GM12892 (cell line): Measurements from ENCODE around the gene TRIM16.
"Not testable (repeated sequence)": the region's sequence is repeated elsewhere in the genome, so short reads cannot be mapped to it uniquely, and the experiment has no call there.

ENCODE experiments used
- POLR2A ChIP-seq: IDR thresholded peaks from 2 replicates; pipeline ENCODE4 v1.6.1; 2011; ENCODE audit warnings: low read depth, low read length, control low read depth
- POLR2AphosphoS5 ChIP-seq: IDR thresholded peaks from 2 replicates; pipeline ENCODE4 v1.6.1; 2011; ENCODE audit warnings: low read depth, low read length, control low read depth
- TAF1 ChIP-seq: IDR thresholded peaks from 2 replicates; pipeline ENCODE4 v1.6.1; 2011; ENCODE audit warnings: low read depth, mild to moderate bottlenecking, control low read depth, low read length, borderline replicate concordance

- TF ChIP-seq POLR2AphosphoS5, POLR2A, TAF1: not testable (repeated sequence)
Observed at GRCh38 chr17:15630930-15631453, 53.1 kb downstream of the TRIM16 start.
